Hepatocyte (in vitro differentiated cells): ENCODE results near the gene ECSCR. TPM values are rescaled to one million over a fixed set of nuclear protein-coding genes. Genes with fewer than 3 reads are reported as not detected.
A peak's percentile ranks its signal among the peaks of the same experiment; 100 is the strongest.

Experiments used
- DNase-seq: peaks from one replicate; pipeline ENCODE4 v3.0.0-alpha.2; 2016; ENCODE audit warnings: low spot score
- H2AFZ ChIP-seq: fragments of 200-600 bp; sonication (generic); 2 replicates; pipeline ENCODE4 v1.6.0; 2016; ENCODE audit warnings: antibody characterized with exemption, mild to moderate bottlenecking
- H3K27ac ChIP-seq: fragments of 200-600 bp; sonication (generic); 2 replicates; pipeline ENCODE4 v1.5.1; 2016; ENCODE audit warnings: mild to moderate bottlenecking
- H3K27me3 ChIP-seq: fragments of 200-600 bp; sonication (generic); 2 replicates; pipeline ENCODE4 v1.6.1; 2016
- H3K36me3 ChIP-seq: fragments of 200-600 bp; sonication (generic); replicated peaks from 2 replicates; pipeline ENCODE4 v1.5.1; 2016; ENCODE audit warnings: low read depth; ENCODE audit not compliant: insufficient read depth
- H3K4me1 ChIP-seq: fragments of 200-600 bp; sonication (generic); 2 replicates; pipeline ENCODE4 v1.5.1; 2016; ENCODE audit warnings: mild to moderate bottlenecking, moderate library complexity; ENCODE audit not compliant: insufficient read depth
- H3K4me2 ChIP-seq: fragments of 200-600 bp; sonication (generic); 2 replicates; pipeline ENCODE4 v1.6.0; 2016
- H3K4me3 ChIP-seq: fragments of 200-600 bp; sonication (generic); 2 replicates; pipeline ENCODE4 v1.5.1; 2016; ENCODE audit warnings: mild to moderate bottlenecking
- H3K79me2 ChIP-seq: fragments of 200-600 bp; sonication (generic); 2 replicates; pipeline ENCODE4 v1.6.0; 2017; ENCODE audit warnings: mild to moderate bottlenecking
- H3K9me2 ChIP-seq: fragments of 200-600 bp; sonication (generic); replicated peaks from 2 replicates; pipeline ENCODE4 v1.6.0; 2017; ENCODE audit warnings: mild to moderate bottlenecking; ENCODE audit not compliant: insufficient read depth
- H3K9me3 ChIP-seq: fragments of 200-600 bp; sonication (generic); 2 replicates; pipeline ENCODE4 v1.5.1; 2016; ENCODE audit warnings: low read depth, mild to moderate bottlenecking
- H4K20me1 ChIP-seq: fragments of 200-600 bp; sonication (generic); 2 replicates; pipeline ENCODE4 v1.6.0; 2016; ENCODE audit warnings: mild to moderate bottlenecking; ENCODE audit not compliant: insufficient read depth, poor library complexity, severe bottlenecking
- EZH2 ChIP-seq: fragments of 200-600 bp; sonication (generic); IDR thresholded peaks from 2 replicates; pipeline ENCODE4 v1.6.1; 2016; ENCODE audit warnings: antibody characterized with exemption, mild to moderate bottlenecking, borderline replicate concordance
- EZH2phosphoT487 ChIP-seq: fragments of 200-600 bp; sonication (generic); IDR thresholded peaks from one replicate; pipeline ENCODE4 v1.6.1; 2018; ENCODE audit warnings: antibody characterized with exemption, mild to moderate bottlenecking, low read depth, moderate library complexity; ENCODE audit not compliant: unreplicated experiment, severe bottlenecking
- WGBS: methylation state at CpG from one replicate; pipeline ENCODE4 v1.1.6; 2016; ENCODE audit warnings: low lambda C conversion rate; ENCODE audit errors: missing lambda C conversion rate; 5-methylcytosine and 5-hydroxymethylcytosine counted together
- polyA plus RNA-seq: library from polyadenylated mRNA; unstranded; fragments of >200 nt; fragmentation: Nextera tagmentation; extraction: Ambion mirVana; gene quantifications from 2 replicates; pipeline ENCODE4 v1.2.1, GENCODE V29; 2016
- total RNA-seq: library from RNA; depleted of rRNA; stranded (reverse); fragments of >200 nt; gene quantifications from 2 replicates; pipeline ENCODE4 v1.2.3, GENCODE V29; 2014
- TF ChIP-seq, protein P1 (sequence below): fragments of 200-600 bp; sonication (generic); IDR thresholded peaks from 2 replicates; pipeline ENCODE4 v1.5.1; 2016; ENCODE audit warnings: antibody characterized with exemption, mild to moderate bottlenecking; ENCODE audit not compliant: poor library complexity

The ECSCR gene
- total and polyA plus RNA-seq, 2 experiments from 2014 or later: 0.27 to 0.42 TPM

DNA sequence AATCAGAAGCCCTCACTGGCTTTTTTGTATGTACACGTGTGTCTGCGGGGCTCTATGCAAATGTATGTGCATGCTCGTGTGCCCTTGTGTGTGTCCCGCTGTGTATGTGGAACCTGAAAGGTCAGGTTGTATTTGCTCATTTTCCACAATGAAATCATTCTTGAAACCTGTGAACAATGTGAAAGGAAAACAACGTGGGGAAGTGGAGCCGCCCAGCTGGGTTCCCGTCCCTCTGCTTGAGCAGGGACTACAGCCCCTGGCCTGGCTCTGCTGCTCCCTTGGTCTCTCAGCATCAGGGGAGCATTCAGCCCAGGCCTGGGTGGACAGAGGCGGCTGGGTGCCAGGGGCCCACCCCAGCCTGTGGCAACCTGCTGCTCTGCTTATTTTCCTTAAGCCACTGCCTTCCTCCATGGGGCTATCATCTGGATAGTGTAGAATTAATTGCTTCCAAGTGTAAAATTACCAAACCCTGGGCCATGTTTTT lies 3.0 kb downstream of the ECSCR start:
- Histone ChIP-seq H3K27me3 (no peaks in the 10 kb centered on the region), H3K79me2 (no peaks in the 10 kb centered on the region), H3K9me3 (no peaks in the 10 kb centered on the region), H2AFZ (no peak overlapping the region), H3K4me2 (peak overlapping the region; percentile 9), H3K4me1 (no peaks in the 10 kb centered on the region), H3K27ac (peak overlapping the region; percentile 34), H3K36me3 (no peaks in the 10 kb centered on the region), H3K9me2 (no peaks in the 10 kb centered on the region), H3K4me3 (no peak overlapping the region), H4K20me1 (no peaks in the 10 kb centered on the region)
- WGBS: 60% methylated on average over 8 of the region's 8 CpGs
- TF ChIP-seq EZH2phosphoT487: no peak
- no peak for TF ChIP-seq EZH2
- TF ChIP-seq, protein P1, sequence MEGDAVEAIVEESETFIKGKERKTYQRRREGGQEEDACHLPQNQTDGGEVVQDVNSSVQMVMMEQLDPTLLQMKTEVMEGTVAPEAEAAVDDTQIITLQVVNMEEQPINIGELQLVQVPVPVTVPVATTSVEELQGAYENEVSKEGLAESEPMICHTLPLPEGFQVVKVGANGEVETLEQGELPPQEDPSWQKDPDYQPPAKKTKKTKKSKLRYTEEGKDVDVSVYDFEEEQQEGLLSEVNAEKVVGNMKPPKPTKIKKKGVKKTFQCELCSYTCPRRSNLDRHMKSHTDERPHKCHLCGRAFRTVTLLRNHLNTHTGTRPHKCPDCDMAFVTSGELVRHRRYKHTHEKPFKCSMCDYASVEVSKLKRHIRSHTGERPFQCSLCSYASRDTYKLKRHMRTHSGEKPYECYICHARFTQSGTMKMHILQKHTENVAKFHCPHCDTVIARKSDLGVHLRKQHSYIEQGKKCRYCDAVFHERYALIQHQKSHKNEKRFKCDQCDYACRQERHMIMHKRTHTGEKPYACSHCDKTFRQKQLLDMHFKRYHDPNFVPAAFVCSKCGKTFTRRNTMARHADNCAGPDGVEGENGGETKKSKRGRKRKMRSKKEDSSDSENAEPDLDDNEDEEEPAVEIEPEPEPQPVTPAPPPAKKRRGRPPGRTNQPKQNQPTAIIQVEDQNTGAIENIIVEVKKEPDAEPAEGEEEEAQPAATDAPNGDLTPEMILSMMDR: no peak
- no peak for DNase-seq

DNA sequence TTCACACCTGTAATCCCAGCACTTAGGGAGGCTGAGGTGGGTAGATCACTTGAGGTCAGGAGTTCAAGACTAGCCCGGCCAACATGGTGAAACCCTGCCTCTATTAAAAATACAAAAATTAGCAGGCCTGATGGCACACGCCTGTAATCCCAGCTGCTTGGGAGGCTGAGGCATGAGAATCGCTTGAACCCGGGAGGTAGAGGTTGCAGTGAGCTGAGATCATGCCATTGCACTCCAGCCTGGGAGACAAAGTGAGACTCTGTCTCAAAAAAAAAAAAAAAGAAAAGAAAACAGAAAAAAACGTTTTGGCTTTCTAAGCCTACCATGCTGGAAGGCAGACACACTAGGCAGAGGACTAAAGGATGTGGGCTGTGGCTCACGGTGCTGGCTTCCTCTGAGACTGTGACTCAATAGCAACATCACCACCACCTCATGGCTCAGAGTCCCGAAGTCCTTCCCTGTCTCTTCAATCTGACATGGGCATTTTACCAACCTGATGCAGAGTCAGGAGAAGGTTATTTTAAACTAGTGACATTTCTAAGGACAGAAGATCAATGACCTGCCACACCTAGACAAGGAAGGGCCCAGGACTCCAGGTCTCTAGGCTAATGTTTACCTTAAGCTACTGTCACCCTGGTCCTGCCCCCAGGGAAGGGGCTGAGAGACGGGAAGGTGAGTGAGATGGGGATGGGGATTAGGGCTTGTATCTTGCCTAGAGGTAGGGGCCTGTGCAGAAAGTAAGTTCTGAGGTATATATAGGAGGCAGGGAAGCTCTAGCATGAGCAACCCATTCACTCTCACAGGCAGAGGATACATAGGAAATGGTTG lies 3.7 kb downstream of the ECSCR start:
- H3K36me3 ChIP-seq: no peaks in the 10 kb centered on the region
- WGBS: 71% methylated on average over 8 of the region's 8 CpGs
- no peaks in the 10 kb centered on the region for H3K9me3 ChIP-seq
- no peaks in the 10 kb centered on the region for H3K79me2 ChIP-seq
- no peak for TF ChIP-seq EZH2phosphoT487
- TF ChIP-seq EZH2: no peak
- TF ChIP-seq, protein P1: no peak
- peak overlapping the region; percentile 9 for H3K4me2 ChIP-seq
- H3K27me3 ChIP-seq: no peaks in the 10 kb centered on the region
- no peaks in the 10 kb centered on the region for H4K20me1 ChIP-seq
- H3K4me1 ChIP-seq: no peaks in the 10 kb centered on the region
- DNase-seq: no peak
- no peak overlapping the region for H3K4me3 ChIP-seq
- no peak overlapping the region for H2AFZ ChIP-seq
- H3K9me2 ChIP-seq: no peaks in the 10 kb centered on the region
- H3K27ac ChIP-seq: peak overlapping the region; percentile 4

DNA sequence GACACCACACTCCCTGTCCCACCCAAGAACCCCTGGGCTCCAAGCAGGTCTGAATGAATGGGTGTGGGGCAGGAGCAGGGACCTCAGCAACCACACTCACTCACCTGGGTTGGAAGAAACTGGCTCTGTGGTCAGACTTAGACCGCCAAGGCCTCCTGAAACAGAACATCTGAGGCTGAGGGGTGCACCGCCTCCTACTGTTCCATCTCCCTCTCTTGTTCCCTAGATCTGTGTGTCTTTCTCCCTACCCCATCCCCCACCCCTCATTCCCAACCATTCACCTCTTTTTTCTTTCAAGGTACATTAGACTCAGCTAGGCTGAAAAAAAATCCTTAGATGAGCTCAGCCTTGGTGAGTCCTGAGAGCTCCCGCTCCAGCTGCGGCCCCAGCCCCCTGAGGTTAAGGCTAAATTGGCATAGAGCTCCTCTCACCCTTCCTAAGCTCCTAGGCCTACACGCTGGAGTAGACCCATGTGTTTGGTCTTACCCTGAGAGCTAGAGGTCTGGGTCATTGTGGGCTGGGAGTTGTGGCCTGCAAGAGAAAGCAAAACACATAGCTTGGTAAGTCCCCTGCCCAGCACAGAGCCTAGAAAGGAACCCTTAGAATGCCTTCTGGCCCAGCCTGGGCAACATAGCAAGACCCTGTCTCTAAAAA lies 4.8 kb downstream of the ECSCR start:
- Histone ChIP-seq H4K20me1 (no peaks in the 10 kb centered on the region), H3K4me1 (no peaks in the 10 kb centered on the region), H3K36me3 (no peaks in the 10 kb centered on the region), H3K4me2 (no peak overlapping the region), H3K27ac (no peak overlapping the region), H3K9me2 (no peaks in the 10 kb centered on the region), H3K4me3 (no peak overlapping the region), H2AFZ (no peak overlapping the region), H3K79me2 (no peaks in the 10 kb centered on the region), H3K27me3 (no peaks in the 10 kb centered on the region), H3K9me3 (no peaks in the 10 kb centered on the region)
- DNase-seq: no peak
- 87% methylated on average over 5 of the region's 5 CpGs for WGBS
- TF ChIP-seq, protein P1: no peak
- TF ChIP-seq EZH2: no peak
- no peak for TF ChIP-seq EZH2phosphoT487
